ENCODE results near the gene GRAMD2A. TPM values are rescaled to one million over a fixed set of nuclear protein-coding genes. Genes with fewer than 3 reads are reported as not detected.

GRAMD2A gene
- total RNA-seq, 3 donors from 2014 or later = 0.98 to 8.0 (median 2.5) TPM

- no peak for TF ChIP-seq CTCF (IDR thresholded peaks at IDR 0.05)
- intact Hi-C loops (cut with DNase I, micrococcal nuclease) = no loop called here
- Histone ChIP-seq H3K9me3 (no peaks in the 10 kb centered on the region), H3K36me3 (ENCODE audit: low read depth) (no peaks in the 10 kb centered on the region), H3K4me1 (ENCODE audit: low read depth) (peaks cover 5% of the 10 kb centered on the region), H3K4me3 (no peak overlapping the region)
- ATAC-seq = peak; percentile 93
- DNase-seq = peak in 1 of 3 donors; percentile 28
Observed at GRCh38 chr15:72237029-72237852, 39.7 kb upstream of the GRAMD2A start.

GRCh38 chr15:72236381-72237003 is 38.9 kb upstream of the GRAMD2A start:
- no peak overlapping the region for H3K4me3 ChIP-seq
- H3K36me3 ChIP-seq (ENCODE audit: low read depth) = no peaks in the 10 kb centered on the region
- ATAC-seq (no peak), DNase-seq (no peak)
- H3K4me1 ChIP-seq (ENCODE audit: low read depth) = peaks cover 11% of the 10 kb centered on the region
- no peak for TF ChIP-seq CTCF (IDR thresholded peaks at IDR 0.05)
- H3K9me3 ChIP-seq = no peaks in the 10 kb centered on the region
- intact Hi-C loops (cut with DNase I, micrococcal nuclease) = no loop called here

- Histone ChIP-seq H3K4me3 (no peak overlapping the region), H3K36me3 (ENCODE audit: low read depth) (no peaks in the 10 kb centered on the region), H3K9me3 (no peaks in the 10 kb centered on the region), H3K4me1 (ENCODE audit: low read depth) (peaks cover 11% of the 10 kb centered on the region)
- ATAC-seq = no peak
- TF ChIP-seq CTCF (IDR thresholded peaks at IDR 0.05) = no peak
- DNase-seq = no peak
- intact Hi-C loops (cut with DNase I, micrococcal nuclease) = no loop called here
Observed at GRCh38 chr15:72235298-72235697, 37.7 kb upstream of the GRAMD2A start.

GRCh38 chr15:72233769-72234168 is 36.2 kb upstream of the GRAMD2A start:
- TF ChIP-seq CTCF (IDR thresholded peaks at IDR 0.05) = no peak
- Histone ChIP-seq H3K36me3 (ENCODE audit: low read depth) (no peaks in the 10 kb centered on the region), H3K4me1 (ENCODE audit: low read depth) (peaks cover 18% of the 10 kb centered on the region), H3K4me3 (no peak overlapping the region), H3K9me3 (no peaks in the 10 kb centered on the region)
- intact Hi-C loops (cut with DNase I, micrococcal nuclease) = no loop called here
- DNase-seq (no peak), ATAC-seq (no peak)

GRCh38 chr15:72231833-72232478 is 34.4 kb upstream of the GRAMD2A start:
- ATAC-seq (peak; percentile 37), DNase-seq (peak; percentile 47 to 76 (median 61))
- Histone ChIP-seq H3K4me1 (ENCODE audit: low read depth) (peaks cover 23% of the 10 kb centered on the region), H3K9me3 (no peaks in the 10 kb centered on the region), H3K36me3 (ENCODE audit: low read depth) (no peaks in the 10 kb centered on the region), H3K4me3 (peak overlapping the region; percentile 71)
- intact Hi-C loops (cut with DNase I, micrococcal nuclease) = no loop called here
- TF ChIP-seq CTCF (IDR thresholded peaks at IDR 0.05) = no peak

Measured in mucosa of descending colon (tissue), 3 donors.